Stimulated activated CD4-positive, alpha-beta T cell treated with anti-CD3 and anti-CD28 coated beads, Interleukin-1b, Interleukin-23, amount 100 ng/mL, for 4 hours (primary cell): ENCODE data around the gene CLDN10.

Experiments
- DNase-seq, 2 donors: peaks; one replicate each; pipeline ENCODE4 v3.0.0-alpha.2; 2020; ENCODE audit warnings: low read depth in 2 of 2

Gene CLDN10

GRCh38 chr13:95601906-95602305, 49.4 kb downstream of the CLDN10 start:
- no peak for DNase-seq

GRCh38 chr13:95603887-95604555, 51.5 kb downstream of the CLDN10 start:
- no peak for DNase-seq

- no peak for DNase-seq
Observed at GRCh38 chr13:95604556-95604915, 52.0 kb downstream of the CLDN10 start.

GRCh38 chr13:95605448-95606125, 53.1 kb downstream of the CLDN10 start:
- no peak for DNase-seq

- no peak for DNase-seq
Observed at GRCh38 chr13:95607366-95607765, 54.8 kb downstream of the CLDN10 start.

- no peak for DNase-seq
Observed at GRCh38 chr13:95608640-95609323, 56.3 kb downstream of the CLDN10 start.

GRCh38 chr13:95614641-95615245, 62.2 kb downstream of the CLDN10 start:
- DNase-seq = no peak

GRCh38 chr13:95615539-95615938, 63.0 kb downstream of the CLDN10 start:
- no peak for DNase-seq

- DNase-seq = no peak
Observed at GRCh38 chr13:95620030-95620824, 67.7 kb downstream of the CLDN10 start.

GRCh38 chr13:95620825-95621498, 68.4 kb downstream of the CLDN10 start:
- no peak for DNase-seq

GRCh38 chr13:95623141-95623540, 70.6 kb downstream of the CLDN10 start:
- no peak for DNase-seq

GRCh38 chr13:95624020-95624419, 71.5 kb downstream of the CLDN10 start:
- peak in 1 of 2 donors; percentile 2 for DNase-seq

- DNase-seq = no peak
Observed at GRCh38 chr13:95626768-95627167, 74.2 kb downstream of the CLDN10 start.

- DNase-seq = no peak
Observed at GRCh38 chr13:95627590-95627989, 75.1 kb downstream of the CLDN10 start.

- DNase-seq = no peak
Observed at GRCh38 chr13:95628488-95628887, 76.0 kb downstream of the CLDN10 start.

- no peak for DNase-seq
Observed at GRCh38 chr13:95629071-95629470, 76.6 kb downstream of the CLDN10 start.
